Heart right ventricle (tissue), 16 donors: ENCODE measurements around the gene SHLD2. TPM values are rescaled to one million over a fixed set of nuclear protein-coding genes. Genes with fewer than 3 reads are reported as not detected.

Experiments
- ATAC-seq, 8 donors: fragments of 200-7000 bp; cut with Tn5 transposase; one replicate each; pipeline ENCODE4 v1.9.1; 2020; ENCODE audit warnings: mild to moderate bottlenecking in 8 of 8, moderate library complexity in 8 of 8, moderate number of reproducible peaks in 1 of 8
- DNase-seq, 2 donors: peaks; one replicate each; pipeline ENCODE4 v3.0.0-alpha.2; 2020
- H3K27ac ChIP-seq, 10 donors: fragments of 200-600 bp; sonication (generic) in 2 of 10; one replicate each; pipeline versions ENCODE4 v1.5.0 to v1.8.0; 2020 to 2022; ENCODE audit warnings: mild to moderate bottlenecking in 3 of 10
- H3K27me3 ChIP-seq, 7 donors: fragments of 200-600 bp; one replicate each; pipeline ENCODE4 v1.8.0; 2021 to 2022; ENCODE audit warnings: mild to moderate bottlenecking in 2 of 7
- H3K36me3 ChIP-seq, 9 donors: fragments of 200-600 bp; sonication (generic) in 1 of 9; one replicate each; pipeline versions ENCODE4 v1.5.0 to v1.8.0; 2020 to 2022; ENCODE audit warnings: mild to moderate bottlenecking in 2 of 9
- H3K4me1 ChIP-seq, 9 donors: fragments of 200-600 bp; sonication (generic) in 1 of 9; one replicate each; pipeline versions ENCODE4 v1.5.0 to v1.8.0; 2020 to 2022; ENCODE audit warnings: mild to moderate bottlenecking in 4 of 9
- H3K4me3 ChIP-seq, 10 donors: fragments of 200-600 bp; sonication (generic) in 2 of 10; one replicate each; pipeline versions ENCODE4 v1.5.0 to v1.8.0; 2020 to 2022; ENCODE audit warnings: mild to moderate bottlenecking in 7 of 10, moderate library complexity in 2 of 10
- H3K9me3 ChIP-seq, 11 donors: fragments of 200-600 bp in 10 of 11; sonication (generic) in 2 of 11; one replicate each; pipeline versions ENCODE4 v1.5.0 to v1.8.0; 2013 to 2022; ENCODE audit warnings: mild to moderate bottlenecking in 2 of 11, control low read depth in 1 of 11, moderate library complexity in 1 of 11
- WGBS, 2 donors: extraction: QIAGEN DNeasy Blood & Tissue Kit; methylation state at CpG; one replicate each; pipeline ENCODE4 v1.1.7; 2013; ENCODE audit warnings: inconsistent platforms in 1 of 2; 5-methylcytosine and 5-hydroxymethylcytosine counted together
- intact Hi-C, 10 donors: fragments of 100-400 bp; cut with DNase I; formaldehyde crosslinking; loops; one replicate each; pipeline versions ENCODE4 v1.11.1 to v1.14.2; 2022
- polyA plus RNA-seq, 2 donors: library from polyadenylated mRNA; stranded (reverse); fragments of 200-250 nt; gene quantifications; one replicate each; pipeline ENCODE4 v1.2.3, GENCODE V29; 2013
- total RNA-seq, 10 donors: library from RNA; stranded (reverse); fragmentation: NEBNext Ultra II Directional in 3 of 10; extraction: Animal tissue kit (Norgen Biotek cat#: 25700) in 3 of 10; gene quantifications; one replicate each; pipeline versions ENCODE4 v1.2.1 to v1.2.4, GENCODE V29; 2021 to 2023
- TF ChIP-seq, protein P1 (sequence below), 9 donors: fragments of 200-600 bp; sonication (generic) in 2 of 9; IDR thresholded peaks; one replicate each; pipeline versions ENCODE4 v1.5.0 to v1.8.0; 2021 to 2022; ENCODE audit warnings: antibody characterized with exemption in 9 of 9, mild to moderate bottlenecking in 5 of 9, moderate library complexity in 1 of 9
- donor health status: Arrhythmogenic right ventricular cardiomyopathy.
- donor health status: ischemic (EF 13 %, LVEDD 7.1; RV severe dilation, severe dysfunction).
- donor health status: healthy with polysubstance abuse.
- donor health status: DM: no; HTN: yes; CAD: no.
- donor health status: DM: no; HTN: no; CAD: no.
- donor health status: ischemic (EF 25% LVEDD 6.9; RV normal size, moderate dysfunction).
- donor health status: ischemic (EF 25% LVEDD 5.7; RV mildly dilated, moderate dysfunction).
- donor health status: healthy.
- donor health status: DM: yes; HTN: yes; CAD: no.
- donor health status: Ischemic cardiomyopathy.
- donor health status: ischemic (EF 35%, LVEDD 5.7; RV mildly dilated, moderate dysfunction).
- donor health status: nonischemic (EF 11% LVEDD 7.7; RV severe dilation, severe dysfunction).
- donor health status: DM: yes; HTN: yes; CAD: no.
- donor health status: PGD.
- donor health status: ischemic (EF 29% LVEDD 5.4; RV normal size, mild dysfunction).
- donor health status: nonischemic (EF 23%, LVEDD 6.1; RV moderate dilation, normal function).

SHLD2 gene
- total and polyA plus RNA-seq, 12 donors, result 9.4 to 16.1 (median 11.1) TPM

DNA sequence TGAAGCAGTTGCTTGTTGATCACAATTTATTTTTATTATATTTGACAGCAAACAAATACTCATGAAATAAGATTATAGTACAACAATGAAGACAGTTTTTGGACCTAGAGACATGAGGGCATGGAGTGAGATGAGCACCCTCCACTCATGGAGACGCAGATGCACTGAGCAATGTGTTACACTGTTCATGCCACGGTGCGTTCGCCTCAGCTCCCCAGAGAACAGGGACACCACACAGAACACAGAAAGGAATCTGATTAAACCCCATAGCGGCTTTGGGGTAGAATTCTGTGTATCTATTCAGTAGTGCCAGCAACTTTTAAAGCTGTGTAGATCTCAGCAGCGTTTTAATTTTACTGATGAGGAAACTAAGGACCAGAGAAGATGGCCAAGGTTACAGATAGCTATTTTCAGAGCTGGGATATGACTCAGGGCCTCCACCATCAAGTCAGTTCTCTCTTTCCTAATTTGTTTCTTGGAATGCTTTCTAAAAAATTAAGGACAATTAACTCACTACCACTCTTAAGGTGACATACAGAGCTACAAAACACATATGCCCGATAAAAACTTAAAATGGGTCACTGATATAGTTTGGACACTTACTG is 41.3 kb upstream of the SHLD2 start:
- intact Hi-C loops, result loop anchor here in 1 of 10 donors (10.0 kb wide), 1 partner anchor 69 kb away; no protein-coding TSS in a partner anchor
- Histone ChIP-seq H3K4me3 (no peak overlapping the region), H3K27me3 (no peaks in the 10 kb centered on the region), H3K4me1 (peaks cover 0 to 32% (median 14%) of the 10 kb centered on the region in 9 donors), H3K27ac (peak overlapping the region in 3 of 10 donors; percentile 2 to 50 (median 24)), H3K9me3 (no peaks in the 10 kb centered on the region), H3K36me3 (peaks cover 0 to 100% (median 28%) of the 10 kb centered on the region in 9 donors)
- 88 to 89% methylated on average over 7 of the region's 7 CpGs for WGBS, 2 donors
- ATAC-seq, result peak in 1 of 8 donors; percentile 39
- no peak for DNase-seq
- TF ChIP-seq, protein P1, sequence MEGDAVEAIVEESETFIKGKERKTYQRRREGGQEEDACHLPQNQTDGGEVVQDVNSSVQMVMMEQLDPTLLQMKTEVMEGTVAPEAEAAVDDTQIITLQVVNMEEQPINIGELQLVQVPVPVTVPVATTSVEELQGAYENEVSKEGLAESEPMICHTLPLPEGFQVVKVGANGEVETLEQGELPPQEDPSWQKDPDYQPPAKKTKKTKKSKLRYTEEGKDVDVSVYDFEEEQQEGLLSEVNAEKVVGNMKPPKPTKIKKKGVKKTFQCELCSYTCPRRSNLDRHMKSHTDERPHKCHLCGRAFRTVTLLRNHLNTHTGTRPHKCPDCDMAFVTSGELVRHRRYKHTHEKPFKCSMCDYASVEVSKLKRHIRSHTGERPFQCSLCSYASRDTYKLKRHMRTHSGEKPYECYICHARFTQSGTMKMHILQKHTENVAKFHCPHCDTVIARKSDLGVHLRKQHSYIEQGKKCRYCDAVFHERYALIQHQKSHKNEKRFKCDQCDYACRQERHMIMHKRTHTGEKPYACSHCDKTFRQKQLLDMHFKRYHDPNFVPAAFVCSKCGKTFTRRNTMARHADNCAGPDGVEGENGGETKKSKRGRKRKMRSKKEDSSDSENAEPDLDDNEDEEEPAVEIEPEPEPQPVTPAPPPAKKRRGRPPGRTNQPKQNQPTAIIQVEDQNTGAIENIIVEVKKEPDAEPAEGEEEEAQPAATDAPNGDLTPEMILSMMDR (IDR thresholded peaks at IDR 0.05), result no peak

DNA sequence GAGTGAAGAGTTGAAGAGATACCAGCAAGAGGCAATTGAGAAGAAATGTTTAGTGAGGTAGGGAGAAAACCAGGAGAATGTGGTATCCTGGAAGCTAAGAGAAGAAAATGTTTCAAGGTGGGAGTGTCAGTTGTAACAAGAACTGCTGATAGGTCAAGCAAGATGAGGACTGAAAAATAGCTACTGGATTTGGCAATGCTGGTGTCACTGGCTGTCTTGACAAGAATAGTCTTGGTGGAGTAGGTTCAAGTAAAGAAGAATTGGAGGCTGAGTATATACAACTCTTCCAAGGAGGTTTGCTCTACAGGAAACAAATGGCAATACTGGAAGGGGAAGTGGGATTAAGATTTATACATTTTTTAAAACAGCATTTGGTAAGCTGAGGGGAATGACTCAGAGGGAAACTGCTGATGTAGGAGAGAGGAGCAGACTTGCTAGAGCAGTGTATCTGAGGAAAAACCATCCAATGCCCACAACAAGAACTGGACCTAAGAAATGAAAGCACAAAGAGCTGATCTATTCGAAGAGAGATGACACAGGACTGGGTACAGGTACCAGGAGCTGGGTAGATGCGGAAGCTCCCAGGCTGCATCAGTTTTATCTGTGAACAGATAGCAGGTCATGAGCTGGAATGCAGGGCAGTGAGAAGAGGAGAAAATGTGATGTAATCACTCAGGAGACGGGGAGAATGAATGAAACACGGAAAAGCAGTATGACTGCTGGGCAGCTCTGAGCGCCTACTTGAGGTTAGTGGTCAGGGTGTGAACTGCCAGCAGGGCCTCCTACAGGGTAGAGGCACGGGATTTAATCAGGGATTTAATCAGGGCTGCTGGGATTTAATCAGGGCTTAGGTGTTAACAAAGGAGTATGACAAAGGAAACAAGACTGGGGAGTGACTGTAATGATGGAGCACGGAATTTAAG is 40.4 kb upstream of the SHLD2 start:
- TF ChIP-seq, protein P1 (IDR thresholded peaks at IDR 0.05), result peak in 1 of 9 donors; percentile 22
- peaks cover 0 to 32% (median 14%) of the 10 kb centered on the region in 9 donors for H3K4me1 ChIP-seq
- DNase-seq (no peak), ATAC-seq (peak in 7 of 8 donors; percentile 18 to 72 (median 55))
- peaks cover 0 to 100% (median 29%) of the 10 kb centered on the region in 9 donors for H3K36me3 ChIP-seq
- H3K27me3 ChIP-seq, result no peaks in the 10 kb centered on the region
- peak overlapping the region in 1 of 10 donors; percentile 8 for H3K4me3 ChIP-seq
- no peaks in the 10 kb centered on the region for H3K9me3 ChIP-seq
- peak overlapping the region in 2 of 10 donors; percentile 24 to 69 for H3K27ac ChIP-seq
- 66 to 75% methylated on average over 7 of the region's 7 CpGs for WGBS, 2 donors
- intact Hi-C loops, result loop anchor here in 1 of 10 donors (10.0 kb wide), 1 partner anchor 70 kb away; no protein-coding TSS in a partner anchor

DNA sequence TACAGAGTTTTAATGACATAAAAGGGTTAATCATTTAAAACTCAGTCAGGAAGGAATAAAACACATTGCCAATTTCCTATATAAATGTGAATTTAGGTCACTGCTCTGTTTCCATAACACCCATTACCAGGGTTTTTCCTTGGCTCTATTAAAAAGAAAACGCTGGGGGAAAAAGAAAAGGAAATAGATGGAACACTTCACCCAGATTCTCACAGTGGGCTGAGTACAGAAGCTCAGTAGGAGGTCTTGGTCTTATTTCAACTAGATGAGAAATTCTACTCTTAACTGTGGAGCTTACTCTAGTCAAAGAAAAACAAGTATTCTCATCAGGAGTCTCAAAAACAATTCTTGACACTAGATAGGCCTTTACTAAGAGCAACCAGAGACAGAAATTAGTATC is 36.8 kb upstream of the SHLD2 start:
- H3K27me3 ChIP-seq, result no peaks in the 10 kb centered on the region
- H3K4me3 ChIP-seq, result no peak overlapping the region
- TF ChIP-seq, protein P1 (IDR thresholded peaks at IDR 0.05), result no peak
- 55 to 68% methylated on average over 1 of the region's 1 CpG for WGBS, 2 donors
- ATAC-seq (no peak), DNase-seq (no peak)
- peaks cover 0 to 27% (median 8%) of the 10 kb centered on the region in 9 donors for H3K4me1 ChIP-seq
- no peaks in the 10 kb centered on the region for H3K9me3 ChIP-seq
- intact Hi-C loops, result loop anchor here in 1 of 10 donors (10.0 kb wide), 1 partner anchor 73 kb away; no protein-coding TSS in a partner anchor
- H3K27ac ChIP-seq, result no peak overlapping the region
- peaks cover 0 to 100% (median 54%) of the 10 kb centered on the region in 9 donors for H3K36me3 ChIP-seq

DNA sequence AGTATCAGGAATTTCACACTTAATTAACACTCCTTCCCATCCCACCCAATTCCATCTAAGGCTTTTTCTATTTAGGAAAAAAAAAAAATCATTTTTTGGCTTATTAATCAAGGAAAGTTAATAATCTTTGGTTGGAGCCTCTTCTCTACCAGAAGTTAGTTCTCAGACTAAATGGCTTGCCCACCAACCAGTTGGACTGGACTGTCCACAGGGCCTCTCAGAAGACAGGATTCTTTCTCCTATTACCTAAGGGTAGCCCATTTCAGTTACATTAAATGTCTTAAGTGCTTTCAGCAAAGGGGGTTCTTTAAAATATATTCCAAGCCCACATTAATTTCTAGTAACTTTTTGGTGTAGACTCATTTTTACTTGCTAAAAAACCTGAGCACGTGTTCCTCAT is 35.6 kb upstream of the SHLD2 start:
- ATAC-seq (no peak), DNase-seq (no peak)
- intact Hi-C loops, result loop anchor here in 1 of 10 donors (10.0 kb wide), 1 partner anchor 75 kb away; no protein-coding TSS in a partner anchor
- TF ChIP-seq, protein P1 (IDR thresholded peaks at IDR 0.05), result no peak
- 95 to 96% methylated on average over 1 of the region's 1 CpG for WGBS, 2 donors
- no peak overlapping the region for H3K27ac ChIP-seq
- H3K9me3 ChIP-seq, result no peaks in the 10 kb centered on the region
- no peak overlapping the region for H3K4me3 ChIP-seq
- peaks cover 0 to 100% (median 61%) of the 10 kb centered on the region in 9 donors for H3K36me3 ChIP-seq
- no peaks in the 10 kb centered on the region for H3K27me3 ChIP-seq
- peaks cover 0 to 14% (median 2%) of the 10 kb centered on the region in 9 donors for H3K4me1 ChIP-seq
